ENCODE measurements around the gene WTAP.
"Not testable (repeated sequence)": the region's sequence is repeated elsewhere in the genome, so short reads cannot be mapped to it uniquely, and the experiment has no call there.

Gene WTAP

GRCh38 chr6:159745081-159745480 is 17.8 kb downstream of the WTAP start:
- no peak for TF ChIP-seq CTCF (IDR thresholded peaks at IDR 0.05; ENCODE audit: unreplicated experiment in 3 of 3)
- no peak overlapping the region for H3K27ac Mint-ChIP-seq
- H3K9me3 Mint-ChIP-seq: no peaks in the 10 kb centered on the region
- H3K4me1 Mint-ChIP-seq: no peaks in the 10 kb centered on the region
- no peak overlapping the region for H3K4me3 Mint-ChIP-seq
- H3K36me3 Mint-ChIP-seq (ENCODE audit: low read depth): peaks cover 80% of the 10 kb centered on the region
- H3K27me3 Mint-ChIP-seq (ENCODE audit: low read depth): no peaks in the 10 kb centered on the region

- Mint-ChIP-seq H3K4me1 (no peaks in the 10 kb centered on the region), H3K27ac (no peak overlapping the region), H3K4me3 (no peak overlapping the region), H3K36me3 (ENCODE audit: low read depth) (peaks cover 74% of the 10 kb centered on the region), H3K27me3 (ENCODE audit: low read depth) (no peaks in the 10 kb centered on the region), H3K9me3 (no peaks in the 10 kb centered on the region)
- TF ChIP-seq CTCF (IDR thresholded peaks at IDR 0.05; ENCODE audit: unreplicated experiment in 3 of 3): no peak
Observed at GRCh38 chr6:159746759-159747158, 19.5 kb downstream of the WTAP start.

- H3K27ac Mint-ChIP-seq; H3K4me3 Mint-ChIP-seq; H3K27me3 Mint-ChIP-seq (ENCODE audit: low read depth); H3K4me1 Mint-ChIP-seq; H3K9me3 Mint-ChIP-seq: not testable (repeated sequence)
- H3K36me3 Mint-ChIP-seq (ENCODE audit: low read depth): peaks cover 78% of the 10 kb centered on the region
Observed at GRCh38 chr6:159748127-159748526, 20.8 kb downstream of the WTAP start.

- Mint-ChIP-seq H3K4me1 (no peaks in the 10 kb centered on the region), H3K27ac (no peak overlapping the region)
Observed at GRCh38 chr6:159751448-159751847, 24.1 kb downstream of the WTAP start.

GRCh38 chr6:159753081-159753872 is 26.0 kb downstream of the WTAP start:
- no peak for TF ChIP-seq CTCF (IDR thresholded peaks at IDR 0.05; ENCODE audit: unreplicated experiment in 3 of 3)
- Mint-ChIP-seq H3K4me1 (no peaks in the 10 kb centered on the region), H3K27me3 (ENCODE audit: low read depth) (no peaks in the 10 kb centered on the region), H3K9me3 (no peaks in the 10 kb centered on the region), H3K4me3 (no peak overlapping the region), H3K27ac (no peak overlapping the region), H3K36me3 (ENCODE audit: low read depth) (peaks cover 79% of the 10 kb centered on the region)

More at GRCh38 chr6:159751448-159751847, 24.1 kb downstream of the WTAP start:
- TF ChIP-seq CTCF (IDR thresholded peaks at IDR 0.05; ENCODE audit: unreplicated experiment in 3 of 3): no peak
- Mint-ChIP-seq H3K4me3 (no peak overlapping the region), H3K27me3 (ENCODE audit: low read depth) (no peaks in the 10 kb centered on the region), H3K9me3 (no peaks in the 10 kb centered on the region), H3K36me3 (ENCODE audit: low read depth) (peaks cover 78% of the 10 kb centered on the region)

- no peak for TF ChIP-seq CTCF (IDR thresholded peaks at IDR 0.05; ENCODE audit: unreplicated experiment in 3 of 3)
- H3K9me3 Mint-ChIP-seq: no peaks in the 10 kb centered on the region
- H3K27me3 Mint-ChIP-seq (ENCODE audit: low read depth): no peaks in the 10 kb centered on the region
Observed at GRCh38 chr6:159754401-159754800, 27.1 kb downstream of the WTAP start.

More at GRCh38 chr6:159754401-159754800, 27.1 kb downstream of the WTAP start:
- H3K27ac Mint-ChIP-seq: no peak overlapping the region
- no peaks in the 10 kb centered on the region for H3K4me1 Mint-ChIP-seq
- no peak overlapping the region for H3K4me3 Mint-ChIP-seq
- peaks cover 75% of the 10 kb centered on the region for H3K36me3 Mint-ChIP-seq (ENCODE audit: low read depth)

Measured in nephron (organoid).